ENCODE data around the gene PITPNM3.

- TF ChIP-seq EZH2 (IDR thresholded peaks at IDR 0.05; ENCODE audit: low read depth, unreplicated experiment) (no peak), EZH2phosphoT487 (IDR thresholded peaks at IDR 0.05; ENCODE audit: unreplicated experiment) (no peak), CTCF (conservative IDR thresholded peaks at IDR 0.05; ENCODE audit: low read depth in 2 of 2) (no peak), REST (IDR thresholded peaks at IDR 0.05; ENCODE audit: unreplicated experiment) (no peak), POLR2AphosphoS5 (IDR thresholded peaks at IDR 0.05; ENCODE audit: low read depth) (no peak), ETS1 (IDR thresholded peaks at IDR 0.05) (no peak), CREB1 (CRISPR knock-in tag; IDR thresholded peaks at IDR 0.05; ENCODE audit: low read depth) (no peak), JUNB (IDR thresholded peaks at IDR 0.05; ENCODE audit: unreplicated experiment) (no peak), STAT1 (IDR thresholded peaks at IDR 0.05; ENCODE audit: unreplicated experiment) (no peak), NANOG (IDR thresholded peaks at IDR 0.05; ENCODE audit: borderline replicate concordance) (no peak), ZNF331 (CRISPR knock-in tag; IDR thresholded peaks at IDR 0.05; ENCODE audit: low read depth) (no peak), ZNF114 (CRISPR knock-in tag; IDR thresholded peaks at IDR 0.05) (no peak)
Measured at GRCh38 chr17:6580625-6581024, 24.3 kb upstream of the PITPNM3 start.
